Aorta (tissue), 5 donors: ENCODE results near the gene POC1A. TPM values are rescaled to one million over a fixed set of nuclear protein-coding genes. Genes with fewer than 3 reads are reported as not detected.

Source experiments
- ATAC-seq: fragments of 200-7000 bp; cut with Tn5 transposase; one replicate; pipeline ENCODE4 v1.9.1; 2022; ENCODE audit warnings: moderate library complexity; ENCODE audit not compliant: low FRiP score
- DNase-seq, 2 donors: peaks; one replicate each; pipeline ENCODE4 v3.0.0-alpha.2; 2020
- H3K27ac ChIP-seq, 2 donors: one replicate each; pipeline ENCODE4 v1.5.1; 2013; ENCODE audit warnings: low read length in 2 of 2, mild to moderate bottlenecking in 2 of 2, moderate library complexity in 2 of 2, control low read depth in 1 of 2, inconsistent platforms in 1 of 2, low read depth in 1 of 2
- H3K27me3 ChIP-seq, 2 donors: one replicate each; pipeline ENCODE4 v1.6.1; 2013; ENCODE audit warnings: control low read depth in 1 of 2, low read length in 1 of 2, mild to moderate bottlenecking in 1 of 2, moderate library complexity in 1 of 2; ENCODE audit not compliant: insufficient read depth in 2 of 2, control insufficient read depth in 1 of 2
- H3K36me3 ChIP-seq, 2 donors: one replicate each; pipeline ENCODE4 v1.6.1; 2013; ENCODE audit warnings: control low read depth in 1 of 2, low read length in 1 of 2, mild to moderate bottlenecking in 1 of 2; ENCODE audit not compliant: insufficient read depth in 2 of 2, control insufficient read depth in 1 of 2
- H3K4me1 ChIP-seq, 2 donors: one replicate each; pipeline ENCODE4 v1.6.1; 2013; ENCODE audit warnings: low read length in 2 of 2, control low read depth in 1 of 2, mild to moderate bottlenecking in 1 of 2, moderate library complexity in 1 of 2; ENCODE audit not compliant: insufficient read depth in 2 of 2, control insufficient read depth in 1 of 2
- H3K4me3 ChIP-seq, 2 donors: one replicate each; pipeline ENCODE4 v1.5.1; 2013; ENCODE audit warnings: low read length in 2 of 2, control low read depth in 1 of 2, mild to moderate bottlenecking in 1 of 2
- H3K9me3 ChIP-seq: one replicate; pipeline ENCODE4 v1.6.1; 2013; ENCODE audit warnings: mild to moderate bottlenecking, low read length; ENCODE audit not compliant: control insufficient read depth
- WGBS, 2 donors: extraction: QIAGEN DNeasy Blood & Tissue Kit; methylation state at CpG; one replicate each; pipeline ENCODE4 v1.1.7; 2013; 5-methylcytosine and 5-hydroxymethylcytosine counted together
- intact Hi-C, 2 donors: fragments of 100-400 bp; cut with DNase I; formaldehyde crosslinking; loops; one replicate each; pipeline versions ENCODE4 v1.14.2 to v1.15.0; 2022
- long read RNA-seq, 2 donors: library from polyadenylated mRNA; unstranded; transcript quantifications; one replicate each; pipeline ENCODE4 v2.0.0, GENCODE V29; 2020 to 2021
- polyA plus RNA-seq, 2 donors: library from polyadenylated mRNA; stranded (reverse); fragments of 200-250 nt; gene quantifications; one replicate each; pipeline ENCODE4 v1.2.3, GENCODE V29; 2013
- total RNA-seq, 2 donors: library from RNA; stranded (reverse); fragmentation: NEBNext Ultra II Directional; extraction: Animal tissue kit (Norgen Biotek cat#: 25700); gene quantifications; one replicate each; pipeline ENCODE4 v1.2.1, GENCODE V29; 2021
- donor health status: healthy with polysubstance abuse.
- donor health status: Bipolar disorder and iron deficiency.
- donor health status: DM: no; HTN: no; CAD: no.
- donor health status: DM: no; HTN: no; CAD: no.
- donor health status: DM: yes; HTN: yes; CAD: no.

Gene POC1A
- total RNA-seq (1 to 10 TPM in 1 of 2 donors, under 1 TPM in 1; 0.91 to 2.1 TPM), polyA plus RNA-seq (1 to 10 TPM in 1 of 2 donors, under 1 TPM in 1; 0.38 to 1.6 TPM)
- long read RNA-seq, donor 1, partial matches to known transcripts = 1 of 8 reads
- long read RNA-seq, donor 1, other reads (novel, unspliced or antisense) = 2 of 8 reads
- long read RNA-seq, donor 2, partial matches to known transcripts = 1 of 5 reads
- long read RNA-seq, donor 2, other reads (novel, unspliced or antisense) = 2 of 5 reads

DNA sequence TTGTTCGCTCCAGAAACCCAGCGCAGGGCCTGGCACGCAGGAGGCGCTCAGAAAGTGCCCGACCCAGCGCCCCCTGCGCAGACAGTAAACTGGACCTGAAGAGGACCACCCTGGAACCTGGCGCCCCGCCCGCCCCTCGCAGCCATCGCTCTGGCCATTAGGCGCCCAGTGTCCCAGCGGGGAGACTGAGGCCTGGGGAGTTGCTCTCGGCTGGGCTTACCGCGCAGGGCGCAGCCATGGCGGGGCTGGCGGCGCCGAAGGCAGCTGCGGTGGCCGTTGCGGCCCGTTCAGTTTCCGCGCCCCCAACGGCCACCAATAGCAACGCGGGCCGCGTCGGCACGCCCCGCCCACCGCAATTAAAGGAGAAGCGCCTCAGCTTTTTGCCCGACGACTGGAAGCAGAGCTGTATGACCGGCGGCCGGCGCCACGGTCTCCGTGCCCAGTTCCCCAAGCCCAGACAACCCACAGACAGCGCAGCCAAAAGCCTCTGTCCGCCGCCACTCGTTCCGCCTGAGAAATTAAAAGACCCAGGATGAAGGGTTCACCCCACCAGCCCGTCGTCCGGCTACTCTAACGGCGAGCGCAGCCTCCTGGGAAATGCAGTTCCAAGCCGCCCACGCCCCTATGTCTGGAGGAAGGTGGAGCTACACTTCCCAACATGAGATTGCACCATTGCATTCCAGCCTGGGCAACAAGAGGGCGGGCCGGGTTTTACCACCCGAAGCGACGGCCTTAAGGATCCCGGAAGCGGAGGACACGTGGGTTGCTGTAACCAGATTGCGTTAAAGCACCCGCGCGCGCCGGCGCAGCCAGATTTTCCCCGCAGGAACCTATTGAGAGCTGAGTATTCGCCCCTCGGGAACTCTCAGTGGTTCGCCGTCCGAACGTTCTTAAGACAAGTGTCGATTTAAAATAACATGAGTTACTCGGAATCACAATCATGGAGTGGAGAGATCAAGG is at the start of gene POC1A:
TSS of gene POC1A (minus strand) at position 289 of the 960 bp plus-strand sequence. CDS start at position 238, 51 bp downstream.
- Histone ChIP-seq H3K36me3 (no peaks in the 10 kb centered on the region), H3K27ac (peak within 1 kb of the TSS in 1 of 2 donors; percentile 70), H3K9me3 (no peaks in the 10 kb centered on the region), H3K4me3 (peak within 1 kb of the TSS; percentile 19 to 52), H3K27me3 (no peaks in the 10 kb centered on the region), H3K4me1 (no peaks in the 10 kb centered on the region)
- intact Hi-C loops = no loop called here
- WGBS, 2 donors = 0% methylated on average over 82 to 83 of the region's 83 CpGs
- ATAC-seq = peak; percentile 98
- DNase-seq = peak; percentile 98 to 99

DNA sequence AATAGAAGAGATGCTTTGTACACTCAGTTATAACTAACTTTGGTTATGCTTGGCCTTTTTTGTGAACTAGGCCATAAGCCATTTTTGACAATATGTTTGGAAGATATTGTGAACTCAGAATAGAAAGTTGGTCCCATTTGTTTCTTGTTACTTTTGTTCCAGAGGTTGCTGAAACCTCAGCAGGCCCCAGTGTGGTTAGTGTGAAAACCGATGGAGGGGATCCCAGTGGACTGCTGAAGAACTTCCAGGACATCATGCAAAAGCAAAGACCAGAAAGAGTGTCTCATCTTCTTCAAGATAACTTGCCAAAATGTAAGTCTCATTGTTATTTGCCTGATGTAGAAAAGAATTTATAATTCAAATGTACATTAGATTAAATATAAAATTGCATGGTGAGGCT is 49.5 kb upstream of the POC1A start:
- DNase-seq = no peak
- WGBS, 2 donors = 82 to 88% methylated on average over 1 of the region's 1 CpG
- Histone ChIP-seq H3K27ac (no peak overlapping the region), H3K9me3 (no peaks in the 10 kb centered on the region), H3K4me1 (no peaks in the 10 kb centered on the region), H3K4me3 (no peak overlapping the region), H3K27me3 (no peaks in the 10 kb centered on the region), H3K36me3 (peaks cover 0 to 26% of the 10 kb centered on the region in 2 donors)
- ATAC-seq = no peak
- intact Hi-C loops = no loop called here

DNA sequence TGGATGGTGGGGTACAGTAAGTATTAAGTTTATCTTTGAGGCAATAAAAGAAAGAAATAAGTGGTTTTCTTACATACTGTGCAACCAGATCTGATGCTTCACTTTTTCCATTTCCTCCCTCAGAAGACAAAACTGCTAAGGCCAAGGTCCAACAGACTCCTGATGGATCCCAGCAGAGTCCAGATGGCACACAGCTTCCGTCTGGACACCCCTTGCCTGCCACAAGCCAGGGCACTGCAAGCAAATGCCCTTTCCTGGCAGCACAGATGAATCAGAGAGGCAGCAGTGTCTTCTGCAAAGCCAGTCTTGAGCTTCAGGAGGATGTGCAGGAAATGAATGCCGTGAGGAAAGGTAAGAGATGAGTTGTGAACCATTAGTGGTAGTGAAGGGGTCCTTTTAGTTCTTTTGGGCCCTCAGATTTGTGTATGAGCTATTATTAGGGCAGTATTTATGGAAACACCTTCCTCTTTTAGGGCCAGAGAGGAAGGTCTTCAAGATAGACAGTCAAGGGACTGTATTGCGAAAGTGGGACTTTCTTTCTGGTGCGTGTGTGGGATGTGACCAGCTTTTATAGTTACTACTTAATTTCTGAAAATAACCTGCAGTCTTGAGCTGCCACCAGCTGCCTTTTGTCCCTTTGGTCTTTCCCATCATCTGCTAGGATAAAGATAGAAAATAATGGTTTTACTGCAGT is 48.3 kb upstream of the POC1A start:
- DNase-seq = no peak
- intact Hi-C loops = no loop called here
- Histone ChIP-seq H3K27me3 (no peaks in the 10 kb centered on the region), H3K9me3 (no peaks in the 10 kb centered on the region), H3K36me3 (peaks cover 0 to 22% of the 10 kb centered on the region in 2 donors), H3K27ac (no peak overlapping the region), H3K4me3 (no peak overlapping the region), H3K4me1 (no peaks in the 10 kb centered on the region)
- 91 to 92% methylated on average over 4 of the region's 4 CpGs for WGBS, 2 donors
- no peak for ATAC-seq

DNA sequence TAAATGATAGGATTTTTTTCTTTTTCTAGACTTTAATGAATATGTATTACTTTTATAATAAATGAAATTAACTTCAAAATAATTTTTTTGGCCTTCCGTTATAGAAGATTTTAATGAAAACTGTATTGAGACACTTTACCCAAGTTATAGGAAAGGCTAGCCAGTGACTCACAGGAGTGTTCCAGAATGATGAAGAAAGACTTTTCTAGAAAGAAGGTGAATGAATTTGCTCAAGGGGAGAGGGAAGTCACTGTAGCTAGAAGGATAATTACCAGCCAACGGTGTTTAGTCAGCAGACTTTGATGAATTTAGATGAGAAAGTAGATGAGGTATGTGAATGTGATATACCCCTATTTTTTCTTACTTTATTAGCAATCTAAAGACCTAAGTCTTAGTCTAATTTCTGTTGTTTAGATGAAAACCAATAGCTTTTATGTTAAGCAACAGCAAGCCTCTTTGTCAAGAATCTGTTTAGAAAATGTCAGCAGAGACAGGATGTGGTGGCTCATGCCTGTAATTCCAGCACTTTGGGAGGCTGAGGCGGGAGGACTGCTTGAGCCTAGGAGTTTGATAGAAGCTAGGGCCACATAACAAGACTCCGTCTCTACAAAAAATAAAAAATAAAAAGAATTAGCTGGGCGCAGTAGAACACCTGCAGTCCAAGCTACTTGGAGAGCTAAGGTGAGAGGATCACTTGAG is 46.9 kb upstream of the POC1A start:
- H3K27ac ChIP-seq = no peak overlapping the region
- no peak overlapping the region for H3K4me3 ChIP-seq
- H3K27me3 ChIP-seq = no peaks in the 10 kb centered on the region
- 93% methylated on average over 5 of the region's 5 CpGs for WGBS, 2 donors
- H3K36me3 ChIP-seq = peaks cover 0 to 20% of the 10 kb centered on the region in 2 donors
- ATAC-seq (no peak), DNase-seq (no peak)
- H3K4me1 ChIP-seq = no peaks in the 10 kb centered on the region
- no peaks in the 10 kb centered on the region for H3K9me3 ChIP-seq
- intact Hi-C loops = no loop called here

DNA sequence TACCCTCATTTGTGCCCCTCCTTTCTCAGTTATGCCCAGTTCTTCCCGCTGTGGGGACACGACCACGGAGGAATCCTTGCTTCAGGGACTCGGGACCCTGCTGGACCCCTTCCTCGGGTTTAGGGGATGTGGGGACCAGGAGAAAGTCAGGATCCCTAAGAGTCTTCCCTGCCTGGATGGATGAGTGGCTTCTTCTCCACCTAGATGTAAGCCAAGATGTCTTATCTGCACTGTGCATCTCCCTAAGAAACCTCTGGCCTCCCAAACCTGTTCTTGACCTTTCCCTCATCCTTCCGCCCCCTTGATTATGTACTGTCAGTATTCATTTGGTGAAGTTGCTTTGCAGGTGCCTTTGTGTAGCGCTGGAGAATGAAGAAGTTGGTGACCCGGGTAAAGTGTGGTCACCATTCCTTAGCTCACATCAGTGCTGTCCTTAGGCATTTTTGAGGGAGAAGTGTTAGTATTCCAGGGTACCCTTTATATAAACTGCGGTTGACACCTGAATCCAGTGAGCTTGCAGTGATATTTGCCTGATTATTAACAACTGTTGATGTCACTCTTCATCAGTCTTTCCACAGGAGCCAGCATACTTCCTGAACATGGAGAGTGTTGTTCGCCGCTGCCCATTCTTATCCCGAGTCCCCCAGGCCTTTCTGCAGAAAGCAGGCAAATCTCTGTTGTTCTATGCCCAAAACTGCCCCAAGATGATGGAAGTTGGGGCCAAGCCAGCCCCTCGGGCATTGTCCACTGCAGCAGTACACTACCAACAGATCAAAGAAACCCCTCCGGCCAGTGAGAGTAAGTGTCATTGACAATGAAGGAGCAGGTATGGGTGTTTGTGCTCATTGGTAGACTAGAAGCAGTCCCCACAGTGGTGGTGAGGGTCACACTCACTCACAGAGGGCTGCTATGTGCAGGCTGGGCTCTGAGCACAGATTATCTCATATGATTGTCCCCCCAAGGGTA is 44.7 kb upstream of the POC1A start:
- H3K4me1 ChIP-seq = no peaks in the 10 kb centered on the region
- H3K27me3 ChIP-seq = no peaks in the 10 kb centered on the region
- ATAC-seq (no peak), DNase-seq (peak in 1 of 2 donors; percentile 42)
- peak overlapping the region; percentile 51 to 79 for H3K4me3 ChIP-seq
- no peaks in the 10 kb centered on the region for H3K9me3 ChIP-seq
- 44 to 46% methylated on average over 14 of the region's 14 CpGs for WGBS, 2 donors
- peaks cover 0 to 9% of the 10 kb centered on the region in 2 donors for H3K36me3 ChIP-seq
- intact Hi-C loops = no loop called here
- no peak overlapping the region for H3K27ac ChIP-seq

DNA sequence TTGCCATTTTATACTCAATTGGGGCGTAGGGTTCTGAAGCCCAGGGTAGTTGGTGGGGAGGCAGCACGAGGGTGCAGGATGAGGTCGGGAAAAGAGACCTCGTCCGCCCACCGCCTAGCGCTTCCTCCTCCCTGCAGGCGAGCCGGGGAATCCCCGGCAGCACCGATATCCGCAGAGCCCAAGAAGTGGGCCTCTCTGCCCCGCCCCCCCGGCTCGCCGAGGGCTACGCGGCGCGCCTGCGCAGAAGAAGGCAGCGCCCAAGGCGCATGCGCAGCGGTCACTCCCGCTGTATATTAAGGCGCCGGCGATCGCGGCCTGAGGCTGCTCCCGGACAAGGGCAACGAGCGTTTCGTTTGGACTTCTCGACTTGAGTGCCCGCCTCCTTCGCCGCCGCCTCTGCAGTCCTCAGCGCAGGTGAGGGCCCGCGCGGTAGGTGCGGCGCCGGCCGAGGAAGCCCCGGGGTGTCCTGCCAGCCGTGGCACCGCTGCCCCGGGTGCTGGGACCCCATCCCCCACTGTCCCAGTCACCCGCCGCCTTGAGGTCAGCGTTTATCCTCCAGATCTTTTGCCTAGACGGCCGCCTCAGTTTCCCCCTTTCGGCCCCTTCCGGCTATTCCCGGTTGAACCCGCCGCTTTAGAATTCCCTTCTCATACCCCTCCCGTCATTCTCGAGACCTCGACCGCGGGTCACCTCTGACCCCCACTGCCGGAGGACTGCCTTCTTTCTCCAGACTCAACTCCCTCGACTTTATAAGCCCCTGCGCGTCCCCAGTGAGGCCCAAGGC is 43.8 kb upstream of the POC1A start, which contains the start of gene ALAS1:
TSS of gene ALAS1 (plus strand) at position 319 of the 784 bp plus-strand sequence. CDS start 1,082 bp downstream, outside the sequence.
- Histone ChIP-seq H3K36me3 (peaks cover 0 to 5% of the 10 kb centered on the region in 2 donors), H3K9me3 (no peaks in the 10 kb centered on the region), H3K4me1 (no peaks in the 10 kb centered on the region), H3K4me3 (peak within 1 kb of the TSS; percentile 51 to 79), H3K27me3 (no peaks in the 10 kb centered on the region), H3K27ac (peak within 1 kb of the TSS in 1 of 2 donors; percentile 22)
- intact Hi-C loops = no loop called here
- DNase-seq (peak; percentile 95 to 97), ATAC-seq (peak; percentile 95)
- WGBS, 2 donors = 0 to 1% methylated on average over 71 of the region's 71 CpGs

DNA sequence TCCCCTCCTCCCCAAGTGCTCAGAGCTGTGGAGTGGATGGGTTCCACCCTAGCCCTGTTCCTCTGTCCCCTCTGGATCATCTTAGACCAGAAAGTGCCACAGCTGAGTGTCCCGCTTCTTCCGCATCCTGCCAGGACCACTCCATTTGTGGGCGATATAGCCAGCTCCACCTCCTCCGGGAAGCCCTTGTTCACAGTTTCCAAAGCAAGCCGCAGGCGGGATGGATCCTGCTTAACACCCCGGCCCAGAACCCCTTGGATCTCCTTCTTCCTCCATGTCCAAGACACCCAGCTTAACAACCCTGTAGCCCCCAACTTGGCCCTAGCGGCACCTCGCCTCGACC is 43.2 kb upstream of the POC1A start:
- intact Hi-C loops = no loop called here
- Histone ChIP-seq H3K27me3 (no peaks in the 10 kb centered on the region), H3K4me1 (no peaks in the 10 kb centered on the region), H3K27ac (peak overlapping the region in 1 of 2 donors; percentile 12), H3K4me3 (peak overlapping the region; percentile 38 to 51), H3K9me3 (no peaks in the 10 kb centered on the region), H3K36me3 (peaks cover 0 to 1% of the 10 kb centered on the region in 2 donors)
- WGBS, 2 donors = 50 to 55% methylated on average over 10 of the region's 10 CpGs
- ATAC-seq (no peak), DNase-seq (no peak)
